GM12865 (cell line): Measurements from ENCODE around the gene CRISPLD2.

Experiments
- DNase-seq: peaks from one replicate; pipeline ENCODE4 v3.0.0; 2010; ENCODE audit warnings: low read depth
- H3K4me3 ChIP-seq: 2 replicates; pipeline ENCODE4 v1.5.1; 2011; ENCODE audit warnings: mild to moderate bottlenecking, low read depth, low read length, control low read depth
- TF ChIP-seq, protein P1 (sequence below): IDR thresholded peaks from 2 replicates; pipeline ENCODE4 v1.5.1; 2011; ENCODE audit warnings: low read length, control low read depth, low read depth, inconsistent platforms; ENCODE audit not compliant: insufficient read depth; ENCODE audit errors: missing control alignments

The CRISPLD2 gene

DNA sequence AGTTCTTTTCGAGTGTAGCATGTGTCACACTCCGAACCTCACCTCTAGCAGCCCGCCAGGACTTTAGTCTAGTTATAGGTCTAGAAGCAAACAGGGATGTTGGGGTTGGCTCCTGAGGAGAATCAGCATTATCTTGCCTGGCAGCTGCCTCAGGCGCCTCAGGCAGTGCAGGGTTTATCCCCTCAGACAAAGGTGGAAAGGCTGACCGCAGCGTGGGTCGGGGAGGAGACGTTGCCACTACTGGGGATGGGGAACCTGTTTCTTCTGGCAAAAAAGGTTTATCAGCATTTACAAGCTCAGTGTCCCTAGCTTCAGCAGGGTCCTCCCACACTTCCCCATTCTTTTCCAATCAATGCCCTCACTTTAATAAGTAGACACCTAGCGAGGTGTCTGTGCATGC, 40.6 kb downstream of the CRISPLD2 start:
- DNase-seq: no peak
- TF ChIP-seq, protein P1, sequence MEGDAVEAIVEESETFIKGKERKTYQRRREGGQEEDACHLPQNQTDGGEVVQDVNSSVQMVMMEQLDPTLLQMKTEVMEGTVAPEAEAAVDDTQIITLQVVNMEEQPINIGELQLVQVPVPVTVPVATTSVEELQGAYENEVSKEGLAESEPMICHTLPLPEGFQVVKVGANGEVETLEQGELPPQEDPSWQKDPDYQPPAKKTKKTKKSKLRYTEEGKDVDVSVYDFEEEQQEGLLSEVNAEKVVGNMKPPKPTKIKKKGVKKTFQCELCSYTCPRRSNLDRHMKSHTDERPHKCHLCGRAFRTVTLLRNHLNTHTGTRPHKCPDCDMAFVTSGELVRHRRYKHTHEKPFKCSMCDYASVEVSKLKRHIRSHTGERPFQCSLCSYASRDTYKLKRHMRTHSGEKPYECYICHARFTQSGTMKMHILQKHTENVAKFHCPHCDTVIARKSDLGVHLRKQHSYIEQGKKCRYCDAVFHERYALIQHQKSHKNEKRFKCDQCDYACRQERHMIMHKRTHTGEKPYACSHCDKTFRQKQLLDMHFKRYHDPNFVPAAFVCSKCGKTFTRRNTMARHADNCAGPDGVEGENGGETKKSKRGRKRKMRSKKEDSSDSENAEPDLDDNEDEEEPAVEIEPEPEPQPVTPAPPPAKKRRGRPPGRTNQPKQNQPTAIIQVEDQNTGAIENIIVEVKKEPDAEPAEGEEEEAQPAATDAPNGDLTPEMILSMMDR: no peak

DNA sequence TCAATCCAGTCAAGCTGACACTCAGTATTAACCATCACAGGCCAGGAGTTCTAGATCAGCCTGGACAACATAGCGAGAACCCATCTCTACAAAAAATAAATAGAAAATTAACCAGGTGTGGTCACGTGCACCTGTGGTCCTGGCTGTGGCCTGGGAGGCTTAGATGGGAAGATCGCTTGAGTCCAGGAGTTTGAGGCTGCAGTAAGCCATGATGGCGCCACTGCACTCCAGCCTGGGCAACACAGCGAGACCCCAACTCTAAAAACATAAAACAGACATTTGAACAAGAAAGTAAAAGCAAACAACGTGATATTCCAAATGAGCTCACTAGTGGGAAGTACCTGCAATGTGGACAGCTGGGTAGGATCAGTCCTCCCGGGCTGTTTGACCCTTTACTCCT, 41.9 kb downstream of the CRISPLD2 start:
- no peak overlapping the region for H3K4me3 ChIP-seq
- no peak for DNase-seq
- TF ChIP-seq, protein P1: no peak

More for the DNA sequence above, 40.6 kb downstream of the CRISPLD2 start:
- no peak overlapping the region for H3K4me3 ChIP-seq

GRCh38 chr16:84862804-84863480, 43.2 kb downstream of the CRISPLD2 start:
- no peak for DNase-seq

DNA sequence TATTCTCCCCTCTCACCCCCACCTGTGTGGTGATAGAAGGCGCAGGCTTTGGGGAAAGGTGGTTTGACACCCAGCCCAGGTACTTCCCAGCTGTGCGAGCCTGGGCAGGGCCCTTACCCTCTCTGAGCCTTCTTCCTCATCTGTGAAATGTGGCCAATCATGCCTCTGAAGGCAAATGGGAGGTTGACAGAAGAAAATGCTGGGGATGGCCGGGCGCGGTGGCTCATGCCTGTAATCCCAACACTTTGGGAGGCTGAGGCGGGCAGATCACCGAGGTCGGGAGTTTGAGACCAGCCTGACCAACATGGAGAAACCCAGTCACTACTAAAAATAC, 43.7 kb downstream of the CRISPLD2 start:
- no peak for DNase-seq
- H3K4me3 ChIP-seq: no peak overlapping the region
- TF ChIP-seq, protein P1: no peak

More at GRCh38 chr16:84862804-84863480, 43.2 kb downstream of the CRISPLD2 start:
- no peak overlapping the region for H3K4me3 ChIP-seq
- TF ChIP-seq, protein P1: no peak

GRCh38 chr16:84864326-84864955, 44.7 kb downstream of the CRISPLD2 start:
- TF ChIP-seq, protein P1: no peak
- H3K4me3 ChIP-seq: no peak overlapping the region
- no peak for DNase-seq

DNA sequence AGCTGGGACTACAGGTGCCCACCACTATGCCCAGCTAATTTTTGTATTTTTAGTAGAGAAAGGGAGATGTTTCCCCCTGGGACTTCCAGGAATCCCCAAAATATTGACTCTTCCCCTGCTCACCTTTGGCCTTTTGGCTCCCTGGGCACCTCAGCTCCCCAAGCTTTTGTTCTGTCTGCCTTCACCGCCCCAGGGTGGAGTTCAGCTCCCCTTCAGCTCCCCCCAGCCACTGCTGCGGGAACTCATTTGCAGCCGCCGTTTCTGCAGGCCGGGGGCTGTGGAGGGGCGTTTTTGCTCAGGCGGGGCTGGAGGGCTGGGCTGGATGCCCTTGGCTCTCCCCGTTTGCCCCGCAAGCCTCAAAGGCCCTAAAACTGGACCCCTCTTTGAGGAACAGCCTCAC, 47.9 kb downstream of the CRISPLD2 start:
- H3K4me3 ChIP-seq: no peak overlapping the region
- DNase-seq: no peak
- TF ChIP-seq, protein P1: no peak
